OCI-LY3 (cell line): ENCODE data around the gene OPTN.

Source experiments
- H2AFZ ChIP-seq: fragments of 200-600, 300-600 bp; shearing (Covaris generic); 2 replicates; pipeline ENCODE4 v1.6.0; 2014; ENCODE audit warnings: antibody characterized with exemption, low read depth, low read length
- H3K27ac ChIP-seq: fragments of 200-600, 300-600 bp; sonication (generic); 2 replicates; pipeline ENCODE4 v1.5.1; 2014; ENCODE audit warnings: mild to moderate bottlenecking, low read length, moderate library complexity, mixed read lengths
- H3K27me3 ChIP-seq: fragments of 200-600, 300-600 bp; sonication (generic); 2 replicates; pipeline ENCODE4 v1.6.1; 2014; ENCODE audit warnings: low read depth, low read length, mixed read lengths
- H3K36me3 ChIP-seq: fragments of 200-600, 300-600 bp; sonication (generic); replicated peaks from 2 replicates; pipeline ENCODE3; 2014; ENCODE audit warnings: low read depth, low read length, mixed read lengths
- H3K4me1 ChIP-seq: fragments of 300-600, 200-600 bp; sonication (generic); 2 replicates; pipeline ENCODE4 v1.6.1; 2014; ENCODE audit warnings: low read length, mixed read lengths
- H3K4me2 ChIP-seq: fragments of 200-600, 300-600 bp; sonication (generic); 2 replicates; pipeline ENCODE4 v1.6.1; 2014; ENCODE audit warnings: low read length, mixed read lengths
- H3K4me3 ChIP-seq: fragments of 300-600, 200-600 bp; sonication (generic); 2 replicates; pipeline ENCODE4 v1.5.1; 2014; ENCODE audit warnings: antibody characterized with exemption, mild to moderate bottlenecking, low read length, moderate library complexity
- H3K79me2 ChIP-seq: fragments of 300-600, 200-600 bp; shearing (Covaris generic); 2 replicates; pipeline ENCODE4 v1.6.1; 2014; ENCODE audit warnings: mild to moderate bottlenecking, low read length, mixed read lengths
- H3K9ac ChIP-seq: fragments of 300-600, 200-600 bp; shearing (Covaris generic); 2 replicates; pipeline ENCODE4 v1.6.0; 2014; ENCODE audit warnings: mild to moderate bottlenecking, low read length, moderate library complexity
- H3K9me3 ChIP-seq: fragments of 200-600, 300-600 bp; shearing (Covaris generic); 2 replicates; pipeline ENCODE4 v1.6.1; 2014; ENCODE audit warnings: low read length, mixed read lengths; ENCODE audit not compliant: insufficient read depth
- H4K20me1 ChIP-seq: fragments of 200-600, 300-600 bp; sonication (generic); 2 replicates; pipeline ENCODE4 v1.6.1; 2016; ENCODE audit warnings: low read length, mixed read lengths; ENCODE audit not compliant: insufficient read depth
- CTCF ChIP-seq: fragments of 200-600, 300-600 bp; sonication (generic); IDR thresholded peaks from 2 replicates; pipeline ENCODE4 v1.5.1; 2014; ENCODE audit warnings: antibody characterized with exemption, low read length, low read depth
- EZH2phosphoT487 ChIP-seq: fragments of 200-600 bp; shearing (Covaris generic); IDR thresholded peaks from 2 replicates; pipeline ENCODE4 v1.6.1; 2018; ENCODE audit warnings: antibody characterized with exemption, mixed run types, low read depth

Gene OPTN

GRCh38 chr10:13168781-13169180 lies 68.8 kb downstream of the OPTN start:
- no peak overlapping the region for H3K4me3 ChIP-seq
- H3K36me3 ChIP-seq = peaks cover 18% of the 10 kb centered on the region
- H3K79me2 ChIP-seq = peaks cover 50% of the 10 kb centered on the region
- H3K4me1 ChIP-seq = no peaks in the 10 kb centered on the region
- H3K9me3 ChIP-seq = no peaks in the 10 kb centered on the region
- TF ChIP-seq EZH2phosphoT487 (no peak), CTCF (no peak)
- H3K27me3 ChIP-seq = no peaks in the 10 kb centered on the region
- no peaks in the 10 kb centered on the region; the same call in 1 of the 2 replicates for H4K20me1 ChIP-seq
- H3K9ac ChIP-seq = no peak overlapping the region
- H3K27ac ChIP-seq = no peak overlapping the region
- no peak overlapping the region for H3K4me2 ChIP-seq
- no peak overlapping the region for H2AFZ ChIP-seq

GRCh38 chr10:13173616-13174015 lies 73.7 kb downstream of the OPTN start:
- Histone ChIP-seq H3K4me1 (no peaks in the 10 kb centered on the region), H3K36me3 (peaks cover 25% of the 10 kb centered on the region), H3K27me3 (no peaks in the 10 kb centered on the region), H3K9ac (no peak overlapping the region), H4K20me1 (no peaks in the 10 kb centered on the region), H2AFZ (no peak overlapping the region), H3K4me2 (no peak overlapping the region), H3K79me2 (peaks cover 9% of the 10 kb centered on the region), H3K27ac (no peak overlapping the region), H3K4me3 (no peak overlapping the region), H3K9me3 (no peaks in the 10 kb centered on the region)
- TF ChIP-seq CTCF (no peak), EZH2phosphoT487 (no peak)

- peaks cover 51% of the 10 kb centered on the region for H3K36me3 ChIP-seq
- H4K20me1 ChIP-seq = no peaks in the 10 kb centered on the region
- H3K4me1 ChIP-seq = peaks cover 15% of the 10 kb centered on the region; the same call in 1 of the 2 replicates
- no peak overlapping the region for H3K27ac ChIP-seq
- no peak overlapping the region for H2AFZ ChIP-seq
- H3K27me3 ChIP-seq = no peaks in the 10 kb centered on the region
- no peak overlapping the region for H3K4me3 ChIP-seq
- no peak overlapping the region for H3K9ac ChIP-seq
- no peaks in the 10 kb centered on the region for H3K79me2 ChIP-seq
- H3K9me3 ChIP-seq = no peaks in the 10 kb centered on the region
- no peak for TF ChIP-seq EZH2phosphoT487
- TF ChIP-seq CTCF = no peak
- H3K4me2 ChIP-seq = no peak overlapping the region
Measured at GRCh38 chr10:13180788-13181187, 80.8 kb downstream of the OPTN start.

GRCh38 chr10:13182424-13182823 lies 82.5 kb downstream of the OPTN start:
- Histone ChIP-seq H3K79me2 (no peaks in the 10 kb centered on the region), H3K4me3 (no peak overlapping the region), H4K20me1 (no peaks in the 10 kb centered on the region), H3K36me3 (peaks cover 64% of the 10 kb centered on the region), H3K9me3 (no peaks in the 10 kb centered on the region), H3K4me1 (peaks cover 15% of the 10 kb centered on the region; the same call in 1 of the 2 replicates), H3K27ac (no peak overlapping the region), H3K9ac (no peak overlapping the region), H3K4me2 (no peak overlapping the region), H2AFZ (no peak overlapping the region), H3K27me3 (no peaks in the 10 kb centered on the region)
- no peak for TF ChIP-seq CTCF
- TF ChIP-seq EZH2phosphoT487 = no peak
